ENCODE data around the gene IFNA1. TPM values are rescaled to one million over a fixed set of nuclear protein-coding genes. Genes with fewer than 3 reads are reported as not detected.
"Not testable (repeated sequence)": the region's sequence is repeated elsewhere in the genome, so short reads cannot be mapped to it uniquely, and the experiment has no call there.

The IFNA1 gene
- total and polyA plus RNA-seq, 2 experiments from 2014 or later, result not detected

DNA sequence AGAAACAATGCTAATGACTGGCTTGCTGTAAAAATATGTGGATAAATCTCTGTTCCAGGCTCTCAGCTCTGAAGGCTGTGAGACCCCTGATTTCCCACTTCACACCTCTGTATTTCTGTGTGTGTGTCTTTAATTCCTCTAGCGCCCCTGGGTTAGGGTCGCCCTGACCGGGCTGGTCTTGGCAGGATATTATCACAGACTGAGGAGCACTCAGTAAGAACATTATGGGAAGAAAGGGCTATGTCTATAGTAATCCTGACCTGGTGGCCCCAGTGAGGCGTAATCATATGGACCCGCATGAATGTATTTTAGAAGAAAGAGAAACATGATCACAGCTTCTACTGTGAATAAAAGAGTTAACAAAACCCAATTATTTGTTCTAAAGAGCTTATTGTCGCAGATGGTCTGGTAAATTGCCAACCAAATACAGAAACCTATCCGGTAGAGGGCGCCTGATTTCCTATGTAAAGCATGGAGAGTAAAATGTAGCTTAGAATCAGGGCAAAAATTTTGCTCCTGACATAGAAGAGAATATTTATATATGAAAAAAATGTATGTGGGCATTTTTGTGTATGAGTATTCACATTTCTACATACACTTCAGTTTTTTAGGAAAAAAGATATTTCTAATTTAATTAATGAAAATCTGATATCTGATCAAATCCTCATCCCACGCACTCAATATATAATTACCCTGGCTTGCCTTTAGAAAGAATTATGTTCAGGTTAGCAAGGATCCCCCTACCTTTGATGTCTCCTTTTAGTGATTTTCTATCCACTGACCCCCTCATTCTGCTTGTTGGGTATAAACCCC lies 5.8 kb upstream of the IFNA1 start:
- H3K4me2 ChIP-seq, result no peak overlapping the region

DNA sequence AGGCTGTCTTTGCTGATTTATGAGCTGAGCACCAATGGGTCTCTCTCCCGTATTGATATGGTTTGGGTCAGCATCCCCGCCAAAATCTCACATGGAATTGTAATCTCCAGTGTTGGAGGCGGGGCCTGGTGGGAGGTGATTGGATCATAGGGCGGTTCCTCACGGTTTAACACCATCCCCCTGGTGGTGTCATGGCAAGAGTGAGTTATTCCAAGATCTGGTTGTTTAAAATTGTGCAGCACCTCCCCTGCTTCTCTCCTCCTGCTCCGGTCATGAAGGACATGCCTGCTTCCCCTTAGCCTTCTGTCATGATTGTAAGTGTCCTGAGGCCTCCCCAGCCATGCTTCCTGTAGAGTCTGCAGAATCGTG lies 5.2 kb upstream of the IFNA1 start:
- DNase-seq (ENCODE audit: low spot score) (peak; percentile 8), ATAC-seq (peak; percentile 54)
- not testable (repeated sequence) for H4K20me1 ChIP-seq (replicated peaks; ENCODE audit: insufficient read depth); H3K36me3 Mint-ChIP-seq (ENCODE audit: low read depth); H3K27ac ChIP-seq (ENCODE audit: low read depth); H3K79me2 ChIP-seq (replicated peaks; ENCODE audit: insufficient read depth); H3K27me3 ChIP-seq (ENCODE audit: insufficient read depth); H3K4me1 ChIP-seq (ENCODE audit: insufficient read depth); H3K4me3 ChIP-seq; H2AFZ ChIP-seq; H3K36me3 ChIP-seq (ENCODE audit: insufficient read depth); H3K27me3 Mint-ChIP-seq (ENCODE audit: insufficient read depth, low read depth, poor library complexity); H3K9me2 ChIP-seq (ENCODE audit: insufficient read depth); H3K27ac Mint-ChIP-seq; H3K4me2 ChIP-seq; H3K4me3 Mint-ChIP-seq; H3K4me1 Mint-ChIP-seq; H3K9me3 Mint-ChIP-seq; H3F3A ChIP-seq (replicated peaks; ENCODE audit: low read depth)

More for the DNA sequence above, 5.8 kb upstream of the IFNA1 start:
- no peak overlapping the region for H2AFZ ChIP-seq
- H3K9me3 Mint-ChIP-seq, result no peaks in the 10 kb centered on the region
- H3K27ac ChIP-seq (ENCODE audit: low read depth), result no peak overlapping the region
- no peaks in the 10 kb centered on the region for H4K20me1 ChIP-seq (replicated peaks; ENCODE audit: insufficient read depth)
- no peaks in the 10 kb centered on the region for H3F3A ChIP-seq (replicated peaks; ENCODE audit: low read depth)
- H3K27ac Mint-ChIP-seq, result no peak overlapping the region
- no peaks in the 10 kb centered on the region for H3K27me3 ChIP-seq (ENCODE audit: insufficient read depth)
- peaks cover 12% of the 10 kb centered on the region for H3K4me1 Mint-ChIP-seq
- no peaks in the 10 kb centered on the region for H3K36me3 ChIP-seq (ENCODE audit: insufficient read depth)
- H3K4me3 ChIP-seq, result no peak overlapping the region
- TF ChIP-seq, protein P1, sequence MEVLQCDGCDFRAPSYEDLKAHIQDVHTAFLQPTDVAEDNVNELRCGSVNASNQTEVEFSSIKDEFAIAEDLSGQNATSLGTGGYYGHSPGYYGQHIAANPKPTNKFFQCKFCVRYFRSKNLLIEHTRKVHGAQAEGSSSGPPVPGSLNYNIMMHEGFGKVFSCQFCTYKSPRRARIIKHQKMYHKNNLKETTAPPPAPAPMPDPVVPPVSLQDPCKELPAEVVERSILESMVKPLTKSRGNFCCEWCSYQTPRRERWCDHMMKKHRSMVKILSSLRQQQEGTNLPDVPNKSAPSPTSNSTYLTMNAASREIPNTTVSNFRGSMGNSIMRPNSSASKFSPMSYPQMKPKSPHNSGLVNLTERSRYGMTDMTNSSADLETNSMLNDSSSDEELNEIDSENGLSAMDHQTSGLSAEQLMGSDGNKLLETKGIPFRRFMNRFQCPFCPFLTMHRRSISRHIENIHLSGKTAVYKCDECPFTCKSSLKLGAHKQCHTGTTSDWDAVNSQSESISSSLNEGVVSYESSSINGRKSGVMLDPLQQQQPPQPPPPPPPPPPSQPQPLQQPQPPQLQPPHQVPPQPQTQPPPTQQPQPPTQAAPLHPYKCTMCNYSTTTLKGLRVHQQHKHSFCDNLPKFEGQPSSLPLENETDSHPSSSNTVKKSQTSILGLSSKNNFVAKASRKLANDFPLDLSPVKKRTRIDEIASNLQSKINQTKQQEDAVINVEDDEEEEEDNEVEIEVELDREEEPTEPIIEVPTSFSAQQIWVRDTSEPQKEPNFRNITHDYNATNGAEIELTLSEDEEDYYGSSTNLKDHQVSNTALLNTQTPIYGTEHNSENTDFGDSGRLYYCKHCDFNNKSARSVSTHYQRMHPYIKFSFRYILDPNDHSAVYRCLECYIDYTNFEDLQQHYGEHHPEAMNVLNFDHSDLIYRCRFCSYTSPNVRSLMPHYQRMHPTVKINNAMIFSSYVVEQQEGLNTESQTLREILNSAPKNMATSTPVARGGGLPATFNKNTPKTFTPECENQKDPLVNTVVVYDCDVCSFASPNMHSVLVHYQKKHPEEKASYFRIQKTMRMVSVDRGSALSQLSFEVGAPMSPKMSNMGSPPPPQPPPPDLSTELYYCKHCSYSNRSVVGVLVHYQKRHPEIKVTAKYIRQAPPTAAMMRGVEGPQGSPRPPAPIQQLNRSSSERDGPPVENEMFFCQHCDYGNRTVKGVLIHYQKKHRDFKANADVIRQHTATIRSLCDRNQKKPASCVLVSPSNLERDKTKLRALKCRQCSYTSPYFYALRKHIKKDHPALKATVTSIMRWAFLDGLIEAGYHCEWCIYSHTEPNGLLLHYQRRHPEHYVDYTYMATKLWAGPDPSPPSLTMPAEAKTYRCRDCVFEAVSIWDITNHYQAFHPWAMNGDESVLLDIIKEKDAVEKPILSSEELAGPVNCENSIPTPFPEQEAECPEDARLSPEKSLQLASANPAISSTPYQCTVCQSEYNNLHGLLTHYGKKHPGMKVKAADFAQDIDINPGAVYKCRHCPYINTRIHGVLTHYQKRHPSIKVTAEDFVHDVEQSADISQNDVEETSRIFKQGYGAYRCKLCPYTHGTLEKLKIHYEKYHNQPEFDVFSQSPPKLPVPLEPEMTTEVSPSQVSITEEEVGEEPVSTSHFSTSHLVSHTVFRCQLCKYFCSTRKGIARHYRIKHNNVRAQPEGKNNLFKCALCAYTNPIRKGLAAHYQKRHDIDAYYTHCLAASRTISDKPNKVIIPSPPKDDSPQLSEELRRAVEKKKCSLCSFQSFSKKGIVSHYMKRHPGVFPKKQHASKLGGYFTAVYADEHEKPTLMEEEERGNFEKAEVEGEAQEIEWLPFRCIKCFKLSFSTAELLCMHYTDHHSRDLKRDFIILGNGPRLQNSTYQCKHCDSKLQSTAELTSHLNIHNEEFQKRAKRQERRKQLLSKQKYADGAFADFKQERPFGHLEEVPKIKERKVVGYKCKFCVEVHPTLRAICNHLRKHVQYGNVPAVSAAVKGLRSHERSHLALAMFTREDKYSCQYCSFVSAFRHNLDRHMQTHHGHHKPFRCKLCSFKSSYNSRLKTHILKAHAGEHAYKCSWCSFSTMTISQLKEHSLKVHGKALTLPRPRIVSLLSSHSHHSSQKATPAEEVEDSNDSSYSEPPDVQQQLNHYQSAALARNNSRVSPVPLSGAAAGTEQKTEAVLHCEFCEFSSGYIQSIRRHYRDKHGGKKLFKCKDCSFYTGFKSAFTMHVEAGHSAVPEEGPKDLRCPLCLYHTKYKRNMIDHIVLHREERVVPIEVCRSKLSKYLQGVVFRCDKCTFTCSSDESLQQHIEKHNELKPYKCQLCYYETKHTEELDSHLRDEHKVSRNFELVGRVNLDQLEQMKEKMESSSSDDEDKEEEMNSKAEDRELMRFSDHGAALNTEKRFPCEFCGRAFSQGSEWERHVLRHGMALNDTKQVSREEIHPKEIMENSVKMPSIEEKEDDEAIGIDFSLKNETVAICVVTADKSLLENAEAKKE (CRISPR knock-in tag; IDR thresholded peaks at IDR 0.05), result no peak
- TF ChIP-seq NANOG (IDR thresholded peaks at IDR 0.05; ENCODE audit: borderline replicate concordance), result no peak
- TF ChIP-seq, protein P2, sequence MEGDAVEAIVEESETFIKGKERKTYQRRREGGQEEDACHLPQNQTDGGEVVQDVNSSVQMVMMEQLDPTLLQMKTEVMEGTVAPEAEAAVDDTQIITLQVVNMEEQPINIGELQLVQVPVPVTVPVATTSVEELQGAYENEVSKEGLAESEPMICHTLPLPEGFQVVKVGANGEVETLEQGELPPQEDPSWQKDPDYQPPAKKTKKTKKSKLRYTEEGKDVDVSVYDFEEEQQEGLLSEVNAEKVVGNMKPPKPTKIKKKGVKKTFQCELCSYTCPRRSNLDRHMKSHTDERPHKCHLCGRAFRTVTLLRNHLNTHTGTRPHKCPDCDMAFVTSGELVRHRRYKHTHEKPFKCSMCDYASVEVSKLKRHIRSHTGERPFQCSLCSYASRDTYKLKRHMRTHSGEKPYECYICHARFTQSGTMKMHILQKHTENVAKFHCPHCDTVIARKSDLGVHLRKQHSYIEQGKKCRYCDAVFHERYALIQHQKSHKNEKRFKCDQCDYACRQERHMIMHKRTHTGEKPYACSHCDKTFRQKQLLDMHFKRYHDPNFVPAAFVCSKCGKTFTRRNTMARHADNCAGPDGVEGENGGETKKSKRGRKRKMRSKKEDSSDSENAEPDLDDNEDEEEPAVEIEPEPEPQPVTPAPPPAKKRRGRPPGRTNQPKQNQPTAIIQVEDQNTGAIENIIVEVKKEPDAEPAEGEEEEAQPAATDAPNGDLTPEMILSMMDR (conservative IDR thresholded peaks at IDR 0.05; ENCODE audit: low read depth in 2 of 2), result peak; percentile 64 to 75
- no peaks in the 10 kb centered on the region for H3K9me2 ChIP-seq (ENCODE audit: insufficient read depth)
- no peak overlapping the region for H3K4me3 Mint-ChIP-seq
- no peaks in the 10 kb centered on the region for H3K79me2 ChIP-seq (replicated peaks; ENCODE audit: insufficient read depth)
- peak; percentile 92 for DNase-seq (ENCODE audit: low spot score)
- no peaks in the 10 kb centered on the region for H3K36me3 Mint-ChIP-seq (ENCODE audit: low read depth)
- H3K4me1 ChIP-seq (ENCODE audit: insufficient read depth), result peaks cover 4% of the 10 kb centered on the region
- peak; percentile 69 for ATAC-seq
- no peaks in the 10 kb centered on the region for H3K27me3 Mint-ChIP-seq (ENCODE audit: insufficient read depth, low read depth, poor library complexity)

Data from GM23338 (cell line).